Measurements from ENCODE around the gene ANO10.
"Not testable (repeated sequence)": the region's sequence is repeated elsewhere in the genome, so short reads cannot be mapped to it uniquely, and the experiment has no call there.

ANO10 gene

DNA sequence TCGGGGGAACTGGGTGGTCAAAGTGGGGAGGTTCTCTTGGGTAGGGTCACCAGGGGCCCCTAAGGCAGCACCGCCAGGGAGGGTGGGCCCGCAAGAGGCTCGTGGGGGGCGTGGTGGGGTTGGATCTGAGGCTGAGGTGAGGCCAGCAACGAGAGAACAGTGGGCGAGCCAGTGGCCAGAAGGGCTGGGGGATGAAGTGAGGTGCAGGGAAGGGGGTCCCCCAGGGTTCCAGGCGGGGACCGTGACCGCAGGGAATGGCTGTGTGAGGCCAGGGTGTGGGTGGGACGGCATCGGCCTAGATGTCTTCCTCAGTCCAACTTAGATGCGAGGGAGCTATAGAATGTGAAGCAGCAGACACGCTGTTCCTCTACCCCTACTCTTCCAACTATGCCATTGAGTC is 257.3 kb downstream of the ANO10 start:
- H3K4me1 ChIP-seq = peaks cover 0 to 2% (median under 1%) of the 10 kb centered on the region in 10 experiments; a peak in 3 of 20 replicates
- H3K36me3 ChIP-seq = peaks cover 0 to 20% (median 0%) of the 10 kb centered on the region in 11 experiments; a peak in 7 of 22 replicates
- no peak overlapping the region for H3K4me2 ChIP-seq
- TF ChIP-seq Cebpa-rat (IDR thresholded peaks at IDR 0.05) = no peak
- H3K9me3 ChIP-seq (replicated peaks in 1 of 11) = no peaks in the 10 kb centered on the region
- H3K27me3 ChIP-seq = no peaks in the 10 kb centered on the region
- no peaks in the 10 kb centered on the region for H4K20me1 ChIP-seq
- H3K9ac ChIP-seq = no peak overlapping the region
- H3K27ac ChIP-seq = no peak overlapping the region
- no peak overlapping the region for H3K4me3 ChIP-seq

DNA sequence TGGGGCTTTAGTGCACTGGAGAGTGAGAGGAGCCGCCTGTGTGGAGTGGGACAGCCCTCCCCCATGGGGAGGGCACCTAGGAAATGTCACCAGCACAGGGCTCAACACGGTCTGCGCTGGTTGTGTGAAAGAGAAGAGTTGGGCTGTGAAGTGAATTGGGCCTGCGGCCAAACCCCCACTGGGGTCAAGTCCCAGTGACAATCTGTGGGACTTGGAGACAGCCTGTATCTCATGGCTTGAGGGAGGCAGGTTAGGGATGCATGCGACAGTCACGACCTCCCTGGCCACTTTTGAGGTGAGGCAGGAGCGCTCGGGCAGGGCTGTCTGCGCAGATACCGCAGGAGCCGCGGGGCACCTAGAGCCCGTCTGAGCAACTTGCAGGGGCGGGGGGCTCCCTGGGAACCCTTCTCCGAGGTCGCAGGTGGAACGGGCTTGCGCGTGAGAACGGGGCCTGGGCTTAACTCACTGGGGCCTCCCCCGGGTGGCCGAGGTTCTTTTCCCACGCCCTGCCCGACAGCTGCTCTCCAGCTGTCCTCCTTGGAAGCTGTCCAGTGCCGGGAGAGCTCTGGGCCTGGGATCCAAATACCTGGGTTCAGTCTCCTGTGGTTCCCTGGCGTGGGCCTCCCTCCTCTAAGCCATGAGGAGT is 258.1 kb downstream of the ANO10 start:
- no peak overlapping the region for H3K9ac ChIP-seq
- H3K4me1 ChIP-seq = no peaks in the 10 kb centered on the region
- H3K36me3 ChIP-seq = peaks cover 0 to 20% (median 0%) of the 10 kb centered on the region in 11 experiments; a peak in 7 of 22 replicates
- no peak for TF ChIP-seq Cebpa-rat (IDR thresholded peaks at IDR 0.05)
- no peaks in the 10 kb centered on the region for H4K20me1 ChIP-seq
- H3K4me3 ChIP-seq = no peak overlapping the region
- no peaks in the 10 kb centered on the region for H3K27me3 ChIP-seq
- H3K27ac ChIP-seq = no peak overlapping the region
- no peaks in the 10 kb centered on the region for H3K9me3 ChIP-seq (replicated peaks in 1 of 11)
- no peak overlapping the region for H3K4me2 ChIP-seq

GRCh38 chr3:43362961-43363360 is 258.9 kb downstream of the ANO10 start:
- Histone ChIP-seq H3K9me3 (replicated peaks in 1 of 11) (no peaks in the 10 kb centered on the region), H3K27me3 (no peaks in the 10 kb centered on the region), H4K20me1 (no peaks in the 10 kb centered on the region), H3K4me3 (no peak overlapping the region), H3K4me1 (no peaks in the 10 kb centered on the region), H3K4me2 (no peak overlapping the region), H3K9ac (no peak overlapping the region), H3K36me3 (peaks cover 0 to 20% (median 0%) of the 10 kb centered on the region in 11 experiments; a peak in 7 of 22 replicates), H3K27ac (no peak overlapping the region)
- TF ChIP-seq Cebpa-rat (IDR thresholded peaks at IDR 0.05) = no peak

- no peak overlapping the region for H3K4me2 ChIP-seq
Measured at GRCh38 chr3:43362183-43362582, 259.6 kb downstream of the ANO10 start.

GRCh38 chr3:43361077-43361476 is 260.7 kb downstream of the ANO10 start:
- Histone ChIP-seq H3K9me3 (replicated peaks in 1 of 11) (peaks cover 5 to 13% (median 7%) of the 10 kb centered on the region in 11 experiments; a peak in 19 of 22 replicates), H3K27ac (no peak overlapping the region), H3K9ac (no peak overlapping the region), H3K4me1 (no peaks in the 10 kb centered on the region), H3K27me3 (no peaks in the 10 kb centered on the region), H4K20me1 (no peaks in the 10 kb centered on the region), H3K4me2 (no peak overlapping the region), H3K36me3 (peaks cover 0 to 16% (median 0%) of the 10 kb centered on the region in 11 experiments; a peak in 7 of 22 replicates), H3K4me3 (no peak overlapping the region)
- TF ChIP-seq Cebpa-rat (IDR thresholded peaks at IDR 0.05) = no peak

More at GRCh38 chr3:43362183-43362582, 259.6 kb downstream of the ANO10 start:
- Histone ChIP-seq H3K4me1 (no peaks in the 10 kb centered on the region), H4K20me1 (no peaks in the 10 kb centered on the region), H3K27me3 (no peaks in the 10 kb centered on the region), H3K36me3 (peaks cover 0 to 20% (median 0%) of the 10 kb centered on the region in 11 experiments; a peak in 7 of 22 replicates), H3K9ac (no peak overlapping the region), H3K4me3 (no peak overlapping the region), H3K9me3 (replicated peaks in 1 of 11) (peaks cover 0 to 5% (median 0%) of the 10 kb centered on the region in 11 experiments; a peak in 1 of 22 replicates), H3K27ac (no peak overlapping the region)
- TF ChIP-seq Cebpa-rat (IDR thresholded peaks at IDR 0.05) = no peak

GRCh38 chr3:43356033-43356432 is 265.8 kb downstream of the ANO10 start:
- not testable (repeated sequence) for H3K27ac ChIP-seq, H3K4me3 ChIP-seq, H3K9ac ChIP-seq, H3K27me3 ChIP-seq, H3K4me1 ChIP-seq, H3K4me2 ChIP-seq, H4K20me1 ChIP-seq
- H3K9me3 ChIP-seq (replicated peaks in 1 of 11) = peaks cover 55 to 63% (median 57%) of the 10 kb centered on the region in 11 experiments
- peaks cover 28 to 41% (median 35%) of the 10 kb centered on the region in 11 experiments for H3K36me3 ChIP-seq

DNA sequence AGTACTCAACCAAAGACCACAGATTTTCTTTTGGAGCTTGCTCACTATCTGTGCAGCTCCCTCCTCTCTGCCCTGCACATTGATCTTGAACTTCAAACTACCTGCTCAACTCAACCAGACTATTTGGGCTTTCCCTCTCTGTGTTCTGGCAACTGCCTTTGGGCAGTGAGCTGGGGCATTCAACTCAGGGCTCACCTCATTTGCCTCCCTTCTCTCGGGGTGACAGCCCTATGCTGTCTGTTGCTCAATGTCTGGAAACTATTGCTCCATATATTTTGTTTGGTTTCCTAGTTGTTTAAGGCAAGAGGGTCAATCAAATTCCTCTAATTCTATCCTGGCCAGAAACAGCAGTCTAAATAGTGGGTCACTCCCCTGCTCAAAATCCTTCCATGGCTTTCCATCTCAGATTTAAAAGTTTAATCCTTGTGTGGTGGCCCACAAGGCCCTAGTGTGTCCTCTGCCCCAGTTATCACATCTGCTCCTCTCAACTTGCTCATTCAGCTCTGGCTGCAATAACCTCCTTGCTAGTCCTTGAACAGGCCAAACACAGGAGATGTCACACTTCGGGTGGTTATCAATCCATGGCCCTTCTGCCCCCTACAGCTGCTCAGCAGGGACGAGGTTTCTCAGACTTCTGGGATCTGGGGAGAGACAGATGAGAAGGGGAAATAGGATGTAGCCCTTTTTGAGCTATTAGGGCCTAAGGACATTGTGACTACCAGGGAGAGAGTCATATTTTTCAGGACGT is 267.7 kb downstream of the ANO10 start:
- Histone ChIP-seq H3K4me1 (peaks cover 0 to 9% (median 0%) of the 10 kb centered on the region in 10 experiments; a peak in 2 of 20 replicates), H3K4me3 (no peak overlapping the region), H3K4me2 (no peak overlapping the region), H3K27ac (no peak overlapping the region), H3K36me3 (peaks cover 44 to 61% (median 54%) of the 10 kb centered on the region in 11 experiments), H3K9me3 (replicated peaks in 1 of 11) (peaks cover 71 to 79% (median 73%) of the 10 kb centered on the region in 11 experiments), H4K20me1 (no peaks in the 10 kb centered on the region), H3K9ac (no peak overlapping the region), H3K27me3 (no peaks in the 10 kb centered on the region)
- no peak for TF ChIP-seq Cebpa-rat (IDR thresholded peaks at IDR 0.05)

DNA sequence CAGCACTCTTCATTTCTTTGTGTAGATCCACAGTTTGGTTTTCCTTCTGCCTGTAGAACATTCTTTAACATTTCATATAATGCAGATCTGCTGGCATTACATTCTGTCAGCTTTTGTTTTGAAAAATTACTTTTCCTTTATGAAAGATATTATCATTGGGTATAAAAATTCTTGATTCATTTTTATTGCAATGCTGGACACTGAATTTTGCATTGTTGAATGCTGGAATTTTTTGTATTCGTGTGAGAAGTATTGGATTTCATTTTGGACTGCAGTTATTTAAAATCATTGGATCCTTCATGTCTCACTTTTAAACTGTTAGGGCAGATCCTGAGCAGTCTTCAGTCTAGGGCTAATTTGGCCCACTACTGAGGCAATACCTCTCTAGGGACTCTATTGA is 268.4 kb downstream of the ANO10 start:
- Histone ChIP-seq H3K9ac (no peak overlapping the region), H3K4me2 (no peak overlapping the region), H3K4me3 (no peak overlapping the region), H3K27me3 (no peaks in the 10 kb centered on the region), H3K4me1 (peaks cover 0 to 9% (median 0%) of the 10 kb centered on the region in 10 experiments; a peak in 2 of 20 replicates), H3K27ac (no peak overlapping the region), H3K36me3 (peaks cover 51 to 68% (median 61%) of the 10 kb centered on the region in 11 experiments), H4K20me1 (no peaks in the 10 kb centered on the region), H3K9me3 (replicated peaks in 1 of 11) (peaks cover 71 to 82% (median 74%) of the 10 kb centered on the region in 11 experiments)
- TF ChIP-seq Cebpa-rat (IDR thresholded peaks at IDR 0.05) = no peak

DNA sequence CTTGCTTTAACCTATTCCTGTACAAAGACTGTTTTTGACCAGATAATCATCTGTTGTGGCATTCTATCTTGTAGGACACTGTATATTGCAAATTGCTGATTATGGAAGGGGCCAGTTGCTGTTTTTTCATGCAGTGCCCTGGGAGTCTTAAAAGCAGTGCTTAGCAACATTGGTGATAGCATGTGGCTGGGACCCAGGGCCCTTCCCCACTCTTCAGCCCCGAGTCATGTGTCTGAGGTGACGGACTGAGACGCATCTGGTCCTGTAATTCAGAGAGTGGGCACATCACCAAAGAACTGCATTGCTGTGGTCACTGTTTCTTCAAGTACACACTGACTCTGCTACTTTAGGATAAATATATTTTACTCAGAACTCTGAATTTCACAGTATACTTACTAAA is 272.1 kb downstream of the ANO10 start:
- no peaks in the 10 kb centered on the region for H3K27me3 ChIP-seq
- peaks cover 51 to 73% (median 64%) of the 10 kb centered on the region in 11 experiments for H3K9me3 ChIP-seq (replicated peaks in 1 of 11)
- H3K4me2 ChIP-seq = no peak overlapping the region
- no peak overlapping the region for H3K4me3 ChIP-seq
- H3K4me1 ChIP-seq = peaks cover 0 to 9% (median 0%) of the 10 kb centered on the region in 10 experiments; a peak in 2 of 20 replicates
- H3K9ac ChIP-seq = no peak overlapping the region
- H3K27ac ChIP-seq = no peak overlapping the region
- H4K20me1 ChIP-seq = 0 out of 22 replicates have a peak, but pooled peaks cover 0 to 7% (median 0%) of the 10 kb centered on the region in 11 experiments
- peaks cover 85 to 100% (median 96%) of the 10 kb centered on the region in 11 experiments for H3K36me3 ChIP-seq
- TF ChIP-seq Cebpa-rat (IDR thresholded peaks at IDR 0.05) = no peak

Measured in BLaER1 treated with 17β-estradiol and CSF1 and Interleukin-3, amounts not matched to agents 10 nM and 100 nM (cell line).